Measurements from ENCODE around the gene CNKSR2.

CNKSR2 gene

DNA sequence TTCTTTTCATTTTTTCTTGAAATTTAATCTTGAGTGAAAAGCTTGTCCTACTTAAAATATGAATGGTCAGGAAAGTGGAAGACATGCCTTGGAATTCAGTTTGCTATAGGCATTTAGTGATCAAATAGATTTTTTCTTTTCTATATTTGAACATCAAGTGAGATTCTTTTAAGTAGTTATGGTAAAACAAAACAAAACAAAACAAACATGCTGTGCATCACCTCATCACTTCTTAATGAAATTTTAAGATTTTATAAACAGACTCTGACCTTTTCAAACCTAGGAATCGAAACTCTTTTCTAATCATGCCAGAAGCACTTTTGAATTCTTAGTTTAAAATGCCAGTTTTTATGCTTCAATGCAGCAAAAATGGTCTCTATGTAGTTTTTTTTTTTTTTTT lies 62.8 kb downstream of the CNKSR2 start:
- TF ChIP-seq, protein P1, sequence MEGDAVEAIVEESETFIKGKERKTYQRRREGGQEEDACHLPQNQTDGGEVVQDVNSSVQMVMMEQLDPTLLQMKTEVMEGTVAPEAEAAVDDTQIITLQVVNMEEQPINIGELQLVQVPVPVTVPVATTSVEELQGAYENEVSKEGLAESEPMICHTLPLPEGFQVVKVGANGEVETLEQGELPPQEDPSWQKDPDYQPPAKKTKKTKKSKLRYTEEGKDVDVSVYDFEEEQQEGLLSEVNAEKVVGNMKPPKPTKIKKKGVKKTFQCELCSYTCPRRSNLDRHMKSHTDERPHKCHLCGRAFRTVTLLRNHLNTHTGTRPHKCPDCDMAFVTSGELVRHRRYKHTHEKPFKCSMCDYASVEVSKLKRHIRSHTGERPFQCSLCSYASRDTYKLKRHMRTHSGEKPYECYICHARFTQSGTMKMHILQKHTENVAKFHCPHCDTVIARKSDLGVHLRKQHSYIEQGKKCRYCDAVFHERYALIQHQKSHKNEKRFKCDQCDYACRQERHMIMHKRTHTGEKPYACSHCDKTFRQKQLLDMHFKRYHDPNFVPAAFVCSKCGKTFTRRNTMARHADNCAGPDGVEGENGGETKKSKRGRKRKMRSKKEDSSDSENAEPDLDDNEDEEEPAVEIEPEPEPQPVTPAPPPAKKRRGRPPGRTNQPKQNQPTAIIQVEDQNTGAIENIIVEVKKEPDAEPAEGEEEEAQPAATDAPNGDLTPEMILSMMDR (IDR thresholded peaks at IDR 0.05; ENCODE audit: extremely low read depth, missing control alignments) = no peak
- DNase-seq (ENCODE audit: low spot score) = no peak

DNA sequence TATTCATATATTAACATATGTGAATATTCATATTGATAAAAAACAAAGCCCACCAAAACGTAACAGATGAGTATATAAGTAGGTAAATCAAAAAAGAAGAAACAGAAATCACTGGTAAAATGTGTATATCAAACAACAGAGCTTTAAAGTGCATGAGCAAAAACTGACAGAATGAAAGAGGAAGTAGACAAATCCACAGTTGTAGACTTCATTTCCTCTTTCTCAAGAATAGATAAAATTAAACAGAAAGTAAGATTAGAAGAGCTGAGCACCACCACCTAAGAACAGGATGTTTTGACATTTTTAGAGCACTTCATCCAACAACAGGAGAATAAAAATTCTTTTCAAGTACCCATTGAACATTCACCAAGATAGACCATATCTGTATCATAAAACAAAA lies 64.6 kb downstream of the CNKSR2 start:
- peak; percentile 2 for DNase-seq (ENCODE audit: low spot score)
- TF ChIP-seq, protein P1 (IDR thresholded peaks at IDR 0.05; ENCODE audit: extremely low read depth, missing control alignments) = no peak

DNA sequence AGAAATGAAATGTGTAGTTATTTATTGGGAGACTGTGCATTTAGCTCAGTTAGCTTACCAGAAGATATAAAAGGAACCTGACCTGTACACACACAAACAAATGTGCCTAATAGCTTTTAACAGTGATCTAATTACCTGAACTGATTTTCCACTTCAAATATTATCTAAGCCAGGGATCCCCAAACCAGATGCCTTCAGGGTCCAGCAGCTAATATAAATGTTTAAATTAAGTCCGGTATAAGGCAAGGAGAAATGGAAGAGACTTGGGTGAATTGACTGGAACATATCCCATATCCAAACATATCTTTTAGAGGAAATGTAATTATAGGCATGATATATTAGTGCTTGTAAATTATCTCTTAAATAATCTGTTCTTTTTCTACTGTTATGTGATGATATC lies 66.7 kb downstream of the CNKSR2 start:
- TF ChIP-seq, protein P1 (IDR thresholded peaks at IDR 0.05; ENCODE audit: extremely low read depth, missing control alignments) = no peak
- no peak for DNase-seq (ENCODE audit: low spot score)

DNA sequence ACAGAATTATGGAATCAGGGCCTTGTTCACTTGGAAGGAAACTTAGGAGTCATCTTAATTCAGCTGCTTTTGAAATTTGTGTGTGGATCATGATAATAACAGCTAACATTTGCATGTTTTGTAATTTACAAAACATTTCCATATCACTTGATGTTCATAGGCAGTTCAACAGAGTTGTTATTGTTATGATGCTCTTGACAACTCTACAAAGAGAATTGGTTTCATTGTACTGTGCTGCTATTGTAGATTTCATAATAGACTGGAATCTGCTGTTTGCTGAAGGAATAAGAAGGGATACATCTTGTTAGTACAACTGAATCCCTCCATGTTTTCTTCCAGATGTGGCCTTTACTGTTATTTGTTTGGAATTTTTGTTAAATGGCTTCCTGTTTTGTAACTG lies 83.5 kb downstream of the CNKSR2 start:
- TF ChIP-seq, protein P1 (IDR thresholded peaks at IDR 0.05; ENCODE audit: extremely low read depth, missing control alignments) = no peak
- no peak for DNase-seq (ENCODE audit: low spot score)

DNA sequence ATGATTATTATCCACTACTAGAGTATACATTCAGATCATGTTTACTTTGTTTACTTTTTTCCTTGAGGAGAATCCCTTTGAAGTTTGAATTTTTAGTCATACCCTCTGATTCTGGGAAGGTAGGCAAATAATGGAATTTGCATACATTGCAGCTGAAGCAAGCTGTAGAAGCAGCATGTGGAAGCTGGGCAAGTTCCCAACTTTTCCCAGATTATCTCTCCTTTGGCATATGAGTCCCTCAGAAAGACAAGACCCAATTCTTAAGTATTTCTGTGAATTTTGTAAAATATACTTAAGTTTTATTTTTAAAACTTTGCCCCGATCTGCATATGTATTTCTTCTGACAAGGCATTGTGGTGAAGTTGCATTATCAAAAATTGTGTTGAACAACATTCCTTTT lies 94.9 kb downstream of the CNKSR2 start:
- TF ChIP-seq, protein P1 (IDR thresholded peaks at IDR 0.05; ENCODE audit: extremely low read depth, missing control alignments) = no peak
- no peak for DNase-seq (ENCODE audit: low spot score)

DNA sequence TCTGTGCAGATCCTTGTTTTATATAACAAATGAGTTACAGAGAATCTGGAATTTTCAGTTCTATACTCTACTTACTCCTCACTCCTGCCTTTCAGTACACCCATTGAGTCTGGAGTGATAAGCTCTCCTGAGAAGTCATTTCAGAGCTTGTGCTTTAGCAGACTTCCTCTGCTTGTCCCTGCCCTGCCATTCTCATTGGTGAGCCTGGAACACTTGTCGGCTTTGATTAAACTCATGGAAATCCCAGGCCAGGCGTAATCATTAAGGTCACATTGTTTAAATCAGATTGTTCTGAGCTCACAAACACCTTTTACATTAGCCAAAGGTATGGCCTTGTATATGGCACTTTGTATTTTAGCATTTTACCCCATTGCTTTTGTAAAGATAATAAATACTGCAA lies 102.7 kb downstream of the CNKSR2 start:
- TF ChIP-seq, protein P1 (IDR thresholded peaks at IDR 0.05; ENCODE audit: extremely low read depth, missing control alignments) = no peak
- DNase-seq (ENCODE audit: low spot score) = no peak

DNA sequence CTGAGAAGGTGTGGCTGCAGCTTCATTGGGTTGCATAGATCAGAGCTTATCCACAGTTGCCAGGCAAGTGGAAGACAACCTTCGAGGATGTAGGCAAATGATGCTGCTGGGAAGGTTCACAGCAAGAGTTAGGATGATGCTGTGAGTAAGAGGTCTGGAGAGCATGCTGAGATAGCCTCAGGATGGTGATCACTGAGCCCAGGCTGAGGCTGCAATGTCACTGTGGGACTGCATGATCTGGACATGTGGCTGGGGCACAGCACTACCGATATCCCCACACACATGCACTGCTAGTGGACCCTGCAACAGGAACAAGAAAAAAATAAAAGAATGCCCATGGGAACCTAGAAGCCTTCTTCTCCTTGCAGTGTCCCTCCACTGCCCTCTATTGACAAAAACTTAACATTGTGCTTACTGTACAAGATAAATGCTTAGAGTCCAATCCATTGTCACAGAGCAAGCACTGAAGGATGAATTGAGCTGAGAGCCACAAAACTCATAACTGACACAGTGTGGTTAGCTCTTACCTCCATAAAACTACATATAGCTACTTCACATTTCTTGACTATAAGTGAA lies 105.6 kb downstream of the CNKSR2 start:
- TF ChIP-seq, protein P1 (IDR thresholded peaks at IDR 0.05; ENCODE audit: extremely low read depth, missing control alignments) = peak; percentile 32
- DNase-seq (ENCODE audit: low spot score) = peak; percentile 2

Data from GM20000 (cell line).